Liver (tissue), 9 donors: ENCODE measurements around the gene NSMF. TPM values are rescaled to one million over a fixed set of nuclear protein-coding genes. Genes with fewer than 3 reads are reported as not detected.

Experiments used
- DNase-seq: peaks from one replicate; pipeline ENCODE4 v3.0.0-alpha.2; 2017; ENCODE audit warnings: low spot score
- H3K27ac ChIP-seq, 2 donors: one replicate each; pipeline ENCODE4 v1.7.0; 2013; ENCODE audit warnings: inconsistent platforms in 2 of 2, low read length in 2 of 2, control low read depth in 1 of 2, low read depth in 1 of 2, mild to moderate bottlenecking in 1 of 2
- H3K27me3 ChIP-seq, 4 donors: one replicate each; pipeline versions ENCODE4 v1.6.1 to v1.7.0; 2013; ENCODE audit warnings: low read length in 3 of 4, inconsistent platforms in 1 of 4, mild to moderate bottlenecking in 1 of 4, moderate library complexity in 1 of 4; ENCODE audit not compliant: control insufficient read depth in 4 of 4, insufficient read depth in 4 of 4
- H3K36me3 ChIP-seq, 4 donors: one replicate each; pipeline versions ENCODE4 v1.6.1 to v1.7.0; 2013; ENCODE audit warnings: low read length in 3 of 4, mild to moderate bottlenecking in 3 of 4, low read depth in 1 of 4, moderate library complexity in 1 of 4; ENCODE audit not compliant: control insufficient read depth in 4 of 4, insufficient read depth in 3 of 4
- H3K4me1 ChIP-seq, 4 donors: one replicate each; pipeline versions ENCODE4 v1.6.1 to v1.7.0; 2013; ENCODE audit warnings: low read length in 3 of 4, mild to moderate bottlenecking in 3 of 4, moderate library complexity in 1 of 4; ENCODE audit not compliant: control insufficient read depth in 4 of 4, insufficient read depth in 4 of 4
- H3K4me3 ChIP-seq, 3 donors: one replicate each; pipeline versions ENCODE4 v1.6.1 to v1.7.0; 2013; ENCODE audit warnings: low read length in 3 of 3, control low read depth in 1 of 3, low read depth in 1 of 3, mild to moderate bottlenecking in 1 of 3
- H3K9ac ChIP-seq, 2 donors: one replicate each; pipeline ENCODE4 v1.7.0; 2013; ENCODE audit warnings: low read length in 2 of 2, mild to moderate bottlenecking in 2 of 2, moderate library complexity in 2 of 2, control low read depth in 1 of 2, low read depth in 1 of 2
- H3K9me3 ChIP-seq, 4 donors: one replicate each; pipeline versions ENCODE4 v1.6.1 to v1.7.0; 2013; ENCODE audit warnings: low read length in 3 of 4; ENCODE audit not compliant: control insufficient read depth in 4 of 4
- FOXA1 ChIP-seq: IDR thresholded peaks from 2 replicates; pipeline ENCODE4 v1.6.1; 2016; ENCODE audit warnings: antibody characterized with exemption
- FOXA2 ChIP-seq: IDR thresholded peaks from 2 replicates; pipeline ENCODE4 v1.6.1; 2016; ENCODE audit warnings: antibody characterized with exemption
- GABPA ChIP-seq, 2 donors: IDR thresholded peaks in 1 of 2; conservative IDR thresholded peaks in 1 of 2; 2 replicates each; pipeline ENCODE4 v1.6.1; 2016; ENCODE audit warnings: antibody characterized with exemption in 2 of 2, mild to moderate bottlenecking in 1 of 2, moderate library complexity in 1 of 2
- HNF4A ChIP-seq, 2 donors: conservative IDR thresholded peaks; 2 replicates each; pipeline ENCODE4 v1.6.1; 2016; ENCODE audit warnings: antibody characterized with exemption in 2 of 2, mild to moderate bottlenecking in 2 of 2
- HNF4G ChIP-seq: IDR thresholded peaks from 2 replicates; pipeline ENCODE4 v1.6.1; 2016; ENCODE audit warnings: antibody characterized with exemption
- NR2F2 ChIP-seq: IDR thresholded peaks from 2 replicates; pipeline ENCODE4 v1.6.1; 2016; ENCODE audit warnings: antibody characterized with exemption
- RAD21 ChIP-seq, 2 donors: IDR thresholded peaks; 2 replicates each; pipeline ENCODE4 v1.6.1; 2016; ENCODE audit warnings: antibody characterized with exemption in 2 of 2, mild to moderate bottlenecking in 2 of 2
- RXRA ChIP-seq, 2 donors: IDR thresholded peaks; 2 replicates each; pipeline ENCODE4 v1.6.1; 2017 to 2018; ENCODE audit warnings: antibody characterized with exemption in 2 of 2, mild to moderate bottlenecking in 1 of 2
- SP1 ChIP-seq: IDR thresholded peaks from 2 replicates; pipeline ENCODE4 v1.6.1; 2018; ENCODE audit warnings: antibody characterized with exemption, mild to moderate bottlenecking
- TAF1 ChIP-seq: conservative IDR thresholded peaks from 2 replicates; pipeline ENCODE4 v1.6.1; 2016; ENCODE audit warnings: antibody characterized with exemption, mild to moderate bottlenecking
- YY1 ChIP-seq: IDR thresholded peaks from 2 replicates; pipeline ENCODE4 v1.6.1; 2016; ENCODE audit warnings: antibody characterized with exemption, mild to moderate bottlenecking
- WGBS: extraction: QIAGEN DNeasy Blood & Tissue Kit; methylation state at CpG from one replicate; pipeline ENCODE4 v1.1.7; 2013; 5-methylcytosine and 5-hydroxymethylcytosine counted together
- polyA plus RNA-seq, 2 donors: library from polyadenylated mRNA; stranded (reverse) in 1 of 2; unstranded in 1 of 2; fragments of 200-250 nt in 1 of 2; fragments of >200 nt in 1 of 2; fragmentation: Nextera tagmentation in 1 of 2; extraction: Ambion mirVana in 1 of 2; gene quantifications; one replicate each; pipeline versions ENCODE4 v1.2.1 to v1.2.3, GENCODE V29; 2013 to 2015
- total RNA-seq, 2 donors: library from RNA; depleted of rRNA; stranded (reverse); fragments of >200 nt; gene quantifications; one replicate each; pipeline ENCODE4 v1.2.3, GENCODE V29; 2014
- TF ChIP-seq, protein P1 (sequence below): IDR thresholded peaks from 2 replicates; pipeline ENCODE4 v1.6.1; 2016; ENCODE audit warnings: antibody characterized with exemption, mild to moderate bottlenecking
- TF ChIP-seq, protein P2 (sequence below): fragments of 150-350 bp; IDR thresholded peaks from 2 replicates; pipeline ENCODE4 v1.5.1; 2017; ENCODE audit warnings: improper control_type of control experiment, low read depth, low read length; ENCODE audit not compliant: missing input control
- TF ChIP-seq, protein P3 (sequence below): IDR thresholded peaks from 2 replicates; pipeline ENCODE4 v1.6.1; 2016; ENCODE audit warnings: antibody characterized with exemption
- TF ChIP-seq, protein P4 (sequence below): IDR thresholded peaks from 2 replicates; pipeline ENCODE4 v1.6.1; 2016; ENCODE audit warnings: antibody characterized with exemption
- TF ChIP-seq, protein P5 (sequence below): IDR thresholded peaks from 2 replicates; pipeline ENCODE4 v1.6.1; 2016; ENCODE audit warnings: antibody characterized with exemption
- donor health status: healthy.
- donor health status: healthy.
- donor health status: healthy.
- donor health status: healthy.
- donor health status: healthy.

The NSMF gene
- total and polyA plus RNA-seq, 4 donors = 1.7 to 13.5 (median 8.7) TPM

DNA sequence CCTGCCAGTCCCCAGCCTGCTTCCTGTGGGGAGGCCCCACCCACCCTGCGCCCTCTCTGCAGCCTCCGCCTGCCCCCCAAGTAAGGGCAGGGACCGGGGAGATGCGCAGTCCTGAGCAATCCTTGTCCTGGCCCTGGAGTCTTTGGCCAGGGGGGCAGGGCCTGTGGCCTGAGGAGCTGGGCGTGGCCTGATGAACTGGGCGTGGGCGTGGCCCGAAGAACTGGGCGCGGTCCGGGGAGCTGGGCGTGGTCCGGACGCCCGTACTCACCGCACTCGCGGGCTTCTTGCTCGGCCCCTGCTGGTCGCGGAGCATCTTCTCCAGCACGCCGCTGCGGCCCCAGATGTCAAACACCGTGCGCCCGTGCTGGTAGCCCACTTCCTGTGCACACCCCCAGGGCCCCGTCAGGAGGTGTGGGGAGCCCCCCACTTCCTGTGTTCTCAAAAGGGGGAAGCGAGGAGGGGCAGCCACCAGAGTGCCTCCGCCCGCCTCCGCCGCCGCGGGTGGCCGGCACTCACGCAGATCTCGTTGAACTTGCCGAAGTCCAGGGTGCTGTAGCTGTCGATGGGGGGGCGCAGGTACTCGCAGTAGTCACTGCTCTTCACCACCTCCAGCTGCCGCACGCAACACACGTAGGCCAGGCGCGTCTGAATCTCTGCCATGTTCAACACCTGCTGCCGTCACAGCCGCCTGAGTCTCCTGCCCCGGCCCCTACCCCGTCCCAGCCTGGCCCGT lies 2.7 kb upstream of the NSMF start:
- WGBS = 67% methylated on average over 52 of the region's 52 CpGs
- H3K27ac ChIP-seq = peak overlapping the region in 1 of 2 donors; percentile 7
- no peak overlapping the region for H3K4me3 ChIP-seq
- H3K9me3 ChIP-seq = no peaks in the 10 kb centered on the region
- peaks cover 3 to 22% (median 13%) of the 10 kb centered on the region in 4 donors for H3K4me1 ChIP-seq
- H3K9ac ChIP-seq = no peak overlapping the region
- peaks cover 0 to 6% (median under 1%) of the 10 kb centered on the region in 4 donors for H3K36me3 ChIP-seq
- DNase-seq = peak; percentile 72
- no peaks in the 10 kb centered on the region for H3K27me3 ChIP-seq
- TF ChIP-seq HNF4A (conservative IDR thresholded peaks at IDR 0.05) = no peak
- peak; percentile 23 for TF ChIP-seq SP1
- TF ChIP-seq GABPA (IDR thresholded peaks at IDR 0.05 in 1 of 2, conservative IDR thresholded peaks at IDR 0.05 in 1 of 2) = peak in 1 of 2 donors; percentile 11

DNA sequence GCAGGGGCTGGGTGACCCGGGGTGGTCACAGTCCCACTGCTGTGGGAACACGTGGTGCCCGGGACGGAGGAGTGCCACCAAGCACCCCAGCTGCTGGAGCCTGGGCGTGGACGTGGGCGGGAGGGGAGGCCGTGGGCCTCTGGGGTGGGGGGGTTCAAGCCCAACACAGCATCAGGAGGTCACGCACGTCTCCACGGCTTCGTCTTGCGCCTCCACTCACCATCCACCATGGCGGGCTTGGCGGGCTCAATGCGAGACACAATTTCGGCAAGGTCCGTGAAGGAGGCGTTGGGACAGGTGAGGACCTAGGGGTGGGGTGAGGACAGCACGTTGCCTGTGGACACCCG lies 2.2 kb upstream of the NSMF start:
- DNase-seq = no peak
- TF ChIP-seq HNF4G (no peak), RXRA (IDR thresholded peaks at IDR 0.05) (no peak), RAD21 (IDR thresholded peaks at IDR 0.05) (no peak), TAF1 (no peak), HNF4A (conservative IDR thresholded peaks at IDR 0.05) (no peak), YY1 (no peak), FOXA2 (no peak), NR2F2 (no peak), GABPA (IDR thresholded peaks at IDR 0.05 in 1 of 2, conservative IDR thresholded peaks at IDR 0.05 in 1 of 2) (no peak), SP1 (no peak), FOXA1 (no peak)
- TF ChIP-seq, protein P1, sequence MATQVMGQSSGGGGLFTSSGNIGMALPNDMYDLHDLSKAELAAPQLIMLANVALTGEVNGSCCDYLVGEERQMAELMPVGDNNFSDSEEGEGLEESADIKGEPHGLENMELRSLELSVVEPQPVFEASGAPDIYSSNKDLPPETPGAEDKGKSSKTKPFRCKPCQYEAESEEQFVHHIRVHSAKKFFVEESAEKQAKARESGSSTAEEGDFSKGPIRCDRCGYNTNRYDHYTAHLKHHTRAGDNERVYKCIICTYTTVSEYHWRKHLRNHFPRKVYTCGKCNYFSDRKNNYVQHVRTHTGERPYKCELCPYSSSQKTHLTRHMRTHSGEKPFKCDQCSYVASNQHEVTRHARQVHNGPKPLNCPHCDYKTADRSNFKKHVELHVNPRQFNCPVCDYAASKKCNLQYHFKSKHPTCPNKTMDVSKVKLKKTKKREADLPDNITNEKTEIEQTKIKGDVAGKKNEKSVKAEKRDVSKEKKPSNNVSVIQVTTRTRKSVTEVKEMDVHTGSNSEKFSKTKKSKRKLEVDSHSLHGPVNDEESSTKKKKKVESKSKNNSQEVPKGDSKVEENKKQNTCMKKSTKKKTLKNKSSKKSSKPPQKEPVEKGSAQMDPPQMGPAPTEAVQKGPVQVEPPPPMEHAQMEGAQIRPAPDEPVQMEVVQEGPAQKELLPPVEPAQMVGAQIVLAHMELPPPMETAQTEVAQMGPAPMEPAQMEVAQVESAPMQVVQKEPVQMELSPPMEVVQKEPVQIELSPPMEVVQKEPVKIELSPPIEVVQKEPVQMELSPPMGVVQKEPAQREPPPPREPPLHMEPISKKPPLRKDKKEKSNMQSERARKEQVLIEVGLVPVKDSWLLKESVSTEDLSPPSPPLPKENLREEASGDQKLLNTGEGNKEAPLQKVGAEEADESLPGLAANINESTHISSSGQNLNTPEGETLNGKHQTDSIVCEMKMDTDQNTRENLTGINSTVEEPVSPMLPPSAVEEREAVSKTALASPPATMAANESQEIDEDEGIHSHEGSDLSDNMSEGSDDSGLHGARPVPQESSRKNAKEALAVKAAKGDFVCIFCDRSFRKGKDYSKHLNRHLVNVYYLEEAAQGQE = no peak
- TF ChIP-seq, protein P2, sequence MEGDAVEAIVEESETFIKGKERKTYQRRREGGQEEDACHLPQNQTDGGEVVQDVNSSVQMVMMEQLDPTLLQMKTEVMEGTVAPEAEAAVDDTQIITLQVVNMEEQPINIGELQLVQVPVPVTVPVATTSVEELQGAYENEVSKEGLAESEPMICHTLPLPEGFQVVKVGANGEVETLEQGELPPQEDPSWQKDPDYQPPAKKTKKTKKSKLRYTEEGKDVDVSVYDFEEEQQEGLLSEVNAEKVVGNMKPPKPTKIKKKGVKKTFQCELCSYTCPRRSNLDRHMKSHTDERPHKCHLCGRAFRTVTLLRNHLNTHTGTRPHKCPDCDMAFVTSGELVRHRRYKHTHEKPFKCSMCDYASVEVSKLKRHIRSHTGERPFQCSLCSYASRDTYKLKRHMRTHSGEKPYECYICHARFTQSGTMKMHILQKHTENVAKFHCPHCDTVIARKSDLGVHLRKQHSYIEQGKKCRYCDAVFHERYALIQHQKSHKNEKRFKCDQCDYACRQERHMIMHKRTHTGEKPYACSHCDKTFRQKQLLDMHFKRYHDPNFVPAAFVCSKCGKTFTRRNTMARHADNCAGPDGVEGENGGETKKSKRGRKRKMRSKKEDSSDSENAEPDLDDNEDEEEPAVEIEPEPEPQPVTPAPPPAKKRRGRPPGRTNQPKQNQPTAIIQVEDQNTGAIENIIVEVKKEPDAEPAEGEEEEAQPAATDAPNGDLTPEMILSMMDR = no peak
- TF ChIP-seq, protein P3, sequence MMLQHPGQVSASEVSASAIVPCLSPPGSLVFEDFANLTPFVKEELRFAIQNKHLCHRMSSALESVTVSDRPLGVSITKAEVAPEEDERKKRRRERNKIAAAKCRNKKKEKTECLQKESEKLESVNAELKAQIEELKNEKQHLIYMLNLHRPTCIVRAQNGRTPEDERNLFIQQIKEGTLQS = no peak
- TF ChIP-seq, protein P4, sequence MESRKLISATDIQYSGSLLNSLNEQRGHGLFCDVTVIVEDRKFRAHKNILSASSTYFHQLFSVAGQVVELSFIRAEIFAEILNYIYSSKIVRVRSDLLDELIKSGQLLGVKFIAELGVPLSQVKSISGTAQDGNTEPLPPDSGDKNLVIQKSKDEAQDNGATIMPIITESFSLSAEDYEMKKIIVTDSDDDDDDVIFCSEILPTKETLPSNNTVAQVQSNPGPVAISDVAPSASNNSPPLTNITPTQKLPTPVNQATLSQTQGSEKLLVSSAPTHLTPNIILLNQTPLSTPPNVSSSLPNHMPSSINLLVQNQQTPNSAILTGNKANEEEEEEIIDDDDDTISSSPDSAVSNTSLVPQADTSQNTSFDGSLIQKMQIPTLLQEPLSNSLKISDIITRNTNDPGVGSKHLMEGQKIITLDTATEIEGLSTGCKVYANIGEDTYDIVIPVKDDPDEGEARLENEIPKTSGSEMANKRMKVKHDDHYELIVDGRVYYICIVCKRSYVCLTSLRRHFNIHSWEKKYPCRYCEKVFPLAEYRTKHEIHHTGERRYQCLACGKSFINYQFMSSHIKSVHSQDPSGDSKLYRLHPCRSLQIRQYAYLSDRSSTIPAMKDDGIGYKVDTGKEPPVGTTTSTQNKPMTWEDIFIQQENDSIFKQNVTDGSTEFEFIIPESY = no peak
- TF ChIP-seq, protein P5, sequence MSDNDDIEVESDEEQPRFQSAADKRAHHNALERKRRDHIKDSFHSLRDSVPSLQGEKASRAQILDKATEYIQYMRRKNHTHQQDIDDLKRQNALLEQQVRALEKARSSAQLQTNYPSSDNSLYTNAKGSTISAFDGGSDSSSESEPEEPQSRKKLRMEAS = no peak
- Histone ChIP-seq H3K27ac (no peak overlapping the region), H3K27me3 (no peaks in the 10 kb centered on the region), H3K4me3 (no peak overlapping the region), H3K9me3 (no peaks in the 10 kb centered on the region), H3K9ac (no peak overlapping the region), H3K36me3 (peaks cover 0 to 6% (median 1%) of the 10 kb centered on the region in 4 donors), H3K4me1 (peaks cover 8 to 28% (median 16%) of the 10 kb centered on the region in 4 donors)
- WGBS = 94% methylated on average over 21 of the region's 21 CpGs
